Measurements from ENCODE around the gene ADAMTS18.
"Not testable (repeated sequence)": the region's sequence is repeated elsewhere in the genome, so short reads cannot be mapped to it uniquely, and the experiment has no call there.

The ADAMTS18 gene

GRCh38 chr16:77434530-77435271, at the start of gene ADAMTS18:
TSS of gene ADAMTS18 (minus strand) at chr16:77435034. CDS start at chr16:77434695, 339 bp downstream.
- no peaks in the 10 kb centered on the region for H3K4me1 ChIP-seq (ENCODE audit: control insufficient read depth in 2 of 2, insufficient read depth in 2 of 2, low read length in 2 of 2)
- H3K4me3 ChIP-seq (ENCODE audit: low read length in 2 of 2), result no peak within 1 kb of the TSS
- H3K27me3 ChIP-seq (ENCODE audit: control insufficient read depth in 2 of 2, insufficient read depth in 2 of 2, low read length in 2 of 2), result peaks cover 12 to 20% of the 10 kb centered on the region in 2 donors
- H3K36me3 ChIP-seq (ENCODE audit: control insufficient read depth in 2 of 2, insufficient read depth in 2 of 2, low read length in 2 of 2), result no peaks in the 10 kb centered on the region
- no peaks in the 10 kb centered on the region for H3K9me3 ChIP-seq (ENCODE audit: control insufficient read depth in 2 of 2, low read length in 2 of 2)
- no peak within 1 kb of the TSS for H3K27ac ChIP-seq (ENCODE audit: low read depth in 2 of 2, low read length in 2 of 2)
- no peak within 1 kb of the TSS for H3K9ac ChIP-seq (ENCODE audit: low read depth in 1 of 2, low read length in 2 of 2)

DNA sequence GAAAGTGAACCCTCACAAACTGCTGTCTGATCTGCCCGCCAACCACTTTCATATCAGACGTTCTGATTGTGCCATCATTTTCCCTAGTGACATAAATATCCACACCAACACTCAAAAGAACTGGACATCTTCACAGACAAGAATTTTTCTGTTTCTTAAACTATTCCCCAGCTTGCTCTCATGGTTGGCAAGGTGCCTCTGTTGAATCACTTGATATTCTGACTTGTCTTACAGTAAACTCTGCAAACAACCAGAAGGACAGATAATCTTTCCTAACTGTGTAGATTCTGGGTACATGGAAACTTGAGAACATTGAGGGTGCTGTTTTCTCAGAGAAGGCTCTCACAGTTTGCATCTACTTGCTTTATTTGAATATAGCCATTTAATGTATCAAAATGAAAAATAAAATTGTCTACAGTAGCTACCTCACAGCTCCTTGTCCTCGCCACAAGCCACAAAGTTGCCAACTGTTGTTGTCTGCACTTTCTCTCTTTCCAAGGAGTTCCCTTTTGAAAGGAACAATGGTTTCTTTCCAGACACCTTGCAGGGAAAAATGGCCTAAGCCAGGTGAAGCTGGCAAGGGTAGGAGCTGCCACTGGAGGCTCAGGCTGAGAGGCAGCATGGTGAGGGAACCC, 46.0 kb upstream of the ADAMTS18 start:
- Histone ChIP-seq H3K4me1 (ENCODE audit: control insufficient read depth in 2 of 2, insufficient read depth in 2 of 2, low read length in 2 of 2) (no peaks in the 10 kb centered on the region), H3K27me3 (ENCODE audit: control insufficient read depth in 2 of 2, insufficient read depth in 2 of 2, low read length in 2 of 2) (no peaks in the 10 kb centered on the region), H3K9ac (ENCODE audit: low read depth in 1 of 2, low read length in 2 of 2) (no peak overlapping the region), H3K4me3 (ENCODE audit: low read length in 2 of 2) (no peak overlapping the region), H3K36me3 (ENCODE audit: control insufficient read depth in 2 of 2, insufficient read depth in 2 of 2, low read length in 2 of 2) (no peaks in the 10 kb centered on the region), H3K9me3 (ENCODE audit: control insufficient read depth in 2 of 2, low read length in 2 of 2) (no peaks in the 10 kb centered on the region), H3K27ac (ENCODE audit: low read depth in 2 of 2, low read length in 2 of 2) (no peak overlapping the region)

DNA sequence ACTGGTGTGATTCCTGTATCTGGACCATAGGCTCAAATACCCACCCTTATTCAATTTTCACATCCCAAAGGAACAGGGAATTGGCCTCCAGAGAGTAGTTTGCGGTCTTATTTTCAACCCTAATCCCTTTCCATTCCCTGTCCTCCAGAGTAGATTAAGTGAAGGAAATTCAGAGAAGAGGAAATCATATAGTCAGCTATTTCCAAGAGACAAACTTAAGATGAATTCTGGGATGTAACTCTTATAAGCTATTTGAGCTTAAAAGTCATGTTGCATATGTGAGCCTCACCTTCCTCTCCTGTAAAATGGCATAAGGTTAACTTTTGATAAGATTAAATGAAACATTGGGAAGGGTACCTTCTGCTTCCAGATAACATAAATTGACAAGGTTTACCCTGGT, 37.4 kb upstream of the ADAMTS18 start:
- Histone ChIP-seq H3K36me3 (ENCODE audit: control insufficient read depth in 2 of 2, insufficient read depth in 2 of 2, low read length in 2 of 2) (no peaks in the 10 kb centered on the region), H3K27me3 (ENCODE audit: control insufficient read depth in 2 of 2, insufficient read depth in 2 of 2, low read length in 2 of 2) (no peaks in the 10 kb centered on the region), H3K4me3 (ENCODE audit: low read length in 2 of 2) (no peak overlapping the region), H3K27ac (ENCODE audit: low read depth in 2 of 2, low read length in 2 of 2) (no peak overlapping the region), H3K9ac (ENCODE audit: low read depth in 1 of 2, low read length in 2 of 2) (no peak overlapping the region), H3K9me3 (ENCODE audit: control insufficient read depth in 2 of 2, low read length in 2 of 2) (no peaks in the 10 kb centered on the region), H3K4me1 (ENCODE audit: control insufficient read depth in 2 of 2, insufficient read depth in 2 of 2, low read length in 2 of 2) (no peaks in the 10 kb centered on the region)

DNA sequence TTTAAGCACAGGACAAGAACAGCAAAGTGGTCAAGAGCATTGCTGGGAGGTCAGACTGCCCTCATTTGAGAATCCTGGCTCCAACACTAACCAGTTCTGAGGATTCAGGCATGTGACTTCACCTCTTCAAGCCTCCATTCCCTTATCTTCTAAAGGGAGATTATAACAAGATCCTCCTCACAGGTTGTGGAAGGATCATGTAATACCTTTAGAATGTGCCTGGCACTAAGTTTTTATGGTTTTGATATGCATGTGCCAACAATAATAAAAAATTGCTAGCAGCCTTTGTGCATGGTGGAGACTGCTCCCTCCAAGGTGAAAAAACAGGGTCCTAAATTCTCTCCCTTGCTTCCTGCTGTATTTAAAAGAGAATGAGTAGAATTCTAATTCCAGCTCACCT, 36.0 kb upstream of the ADAMTS18 start:
- no peaks in the 10 kb centered on the region for H3K9me3 ChIP-seq (ENCODE audit: control insufficient read depth in 2 of 2, low read length in 2 of 2)
- H3K4me1 ChIP-seq (ENCODE audit: control insufficient read depth in 2 of 2, insufficient read depth in 2 of 2, low read length in 2 of 2), result no peaks in the 10 kb centered on the region
- no peak overlapping the region for H3K9ac ChIP-seq (ENCODE audit: low read depth in 1 of 2, low read length in 2 of 2)
- no peak overlapping the region for H3K4me3 ChIP-seq (ENCODE audit: low read length in 2 of 2)
- H3K36me3 ChIP-seq (ENCODE audit: control insufficient read depth in 2 of 2, insufficient read depth in 2 of 2, low read length in 2 of 2), result no peaks in the 10 kb centered on the region
- H3K27ac ChIP-seq (ENCODE audit: low read depth in 2 of 2, low read length in 2 of 2), result no peak overlapping the region
- no peaks in the 10 kb centered on the region for H3K27me3 ChIP-seq (ENCODE audit: control insufficient read depth in 2 of 2, insufficient read depth in 2 of 2, low read length in 2 of 2)

DNA sequence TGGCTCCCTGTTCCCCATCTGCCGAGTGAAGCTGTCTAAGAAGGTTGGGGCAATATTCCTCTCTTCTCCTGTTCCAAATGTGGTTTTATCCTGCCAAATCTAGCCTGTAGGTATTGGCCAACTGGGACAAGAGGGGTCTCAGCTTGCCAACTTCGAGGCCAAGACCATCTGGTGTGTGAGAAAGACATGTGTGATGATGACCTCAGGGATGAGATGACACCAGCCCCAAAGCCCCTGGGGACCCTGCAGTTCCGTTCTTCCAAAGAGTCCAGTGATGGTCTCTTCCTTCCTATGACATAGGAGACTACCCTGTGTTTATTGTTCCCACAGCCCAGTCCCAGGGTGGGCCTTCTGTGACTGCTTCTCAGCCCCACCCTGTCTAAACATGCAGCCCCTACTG, 34.8 kb upstream of the ADAMTS18 start:
- Histone ChIP-seq H3K27me3 (ENCODE audit: control insufficient read depth in 2 of 2, insufficient read depth in 2 of 2, low read length in 2 of 2) (no peaks in the 10 kb centered on the region), H3K36me3 (ENCODE audit: control insufficient read depth in 2 of 2, insufficient read depth in 2 of 2, low read length in 2 of 2) (no peaks in the 10 kb centered on the region), H3K9ac (ENCODE audit: low read depth in 1 of 2, low read length in 2 of 2) (no peak overlapping the region), H3K4me1 (ENCODE audit: control insufficient read depth in 2 of 2, insufficient read depth in 2 of 2, low read length in 2 of 2) (no peaks in the 10 kb centered on the region), H3K9me3 (ENCODE audit: control insufficient read depth in 2 of 2, low read length in 2 of 2) (no peaks in the 10 kb centered on the region), H3K4me3 (ENCODE audit: low read length in 2 of 2) (no peak overlapping the region), H3K27ac (ENCODE audit: low read depth in 2 of 2, low read length in 2 of 2) (no peak overlapping the region)

DNA sequence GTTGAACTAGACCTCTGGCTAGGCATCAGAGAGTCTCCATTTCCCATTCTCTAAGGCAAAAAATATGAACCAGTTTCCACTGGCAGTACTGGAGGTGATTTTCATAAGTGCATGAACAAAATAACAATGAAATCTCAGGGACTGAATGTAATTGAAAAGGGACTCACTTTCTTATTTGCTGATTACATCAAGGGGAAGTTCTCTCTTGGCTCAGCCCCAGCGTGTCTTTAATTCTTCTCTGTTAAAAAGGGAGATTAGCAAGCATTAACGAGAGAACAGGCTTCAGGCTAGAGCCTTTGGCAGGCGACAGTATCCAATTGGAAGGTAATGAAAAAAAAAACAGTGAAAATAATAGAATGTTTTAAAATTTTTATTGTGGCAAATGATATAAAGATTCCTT, 34.0 kb upstream of the ADAMTS18 start:
- H3K27ac ChIP-seq (ENCODE audit: low read depth in 2 of 2, low read length in 2 of 2), result no peak overlapping the region
- no peaks in the 10 kb centered on the region for H3K27me3 ChIP-seq (ENCODE audit: control insufficient read depth in 2 of 2, insufficient read depth in 2 of 2, low read length in 2 of 2)
- no peaks in the 10 kb centered on the region for H3K36me3 ChIP-seq (ENCODE audit: control insufficient read depth in 2 of 2, insufficient read depth in 2 of 2, low read length in 2 of 2)
- H3K9ac ChIP-seq (ENCODE audit: low read depth in 1 of 2, low read length in 2 of 2), result no peak overlapping the region
- H3K4me3 ChIP-seq (ENCODE audit: low read length in 2 of 2), result no peak overlapping the region
- no peaks in the 10 kb centered on the region for H3K4me1 ChIP-seq (ENCODE audit: control insufficient read depth in 2 of 2, insufficient read depth in 2 of 2, low read length in 2 of 2)
- no peaks in the 10 kb centered on the region for H3K9me3 ChIP-seq (ENCODE audit: control insufficient read depth in 2 of 2, low read length in 2 of 2)

GRCh38 chr16:77467821-77468335, 33.0 kb upstream of the ADAMTS18 start:
- no peaks in the 10 kb centered on the region for H3K27me3 ChIP-seq (ENCODE audit: control insufficient read depth in 2 of 2, insufficient read depth in 2 of 2, low read length in 2 of 2)
- H3K4me1 ChIP-seq (ENCODE audit: control insufficient read depth in 2 of 2, insufficient read depth in 2 of 2, low read length in 2 of 2), result no peaks in the 10 kb centered on the region
- H3K4me3 ChIP-seq (ENCODE audit: low read length in 2 of 2), result no peak overlapping the region
- no peak overlapping the region for H3K27ac ChIP-seq (ENCODE audit: low read depth in 2 of 2, low read length in 2 of 2)
- no peak overlapping the region for H3K9ac ChIP-seq (ENCODE audit: low read depth in 1 of 2, low read length in 2 of 2)
- H3K9me3 ChIP-seq (ENCODE audit: control insufficient read depth in 2 of 2, low read length in 2 of 2), result no peaks in the 10 kb centered on the region
- no peaks in the 10 kb centered on the region for H3K36me3 ChIP-seq (ENCODE audit: control insufficient read depth in 2 of 2, insufficient read depth in 2 of 2, low read length in 2 of 2)

DNA sequence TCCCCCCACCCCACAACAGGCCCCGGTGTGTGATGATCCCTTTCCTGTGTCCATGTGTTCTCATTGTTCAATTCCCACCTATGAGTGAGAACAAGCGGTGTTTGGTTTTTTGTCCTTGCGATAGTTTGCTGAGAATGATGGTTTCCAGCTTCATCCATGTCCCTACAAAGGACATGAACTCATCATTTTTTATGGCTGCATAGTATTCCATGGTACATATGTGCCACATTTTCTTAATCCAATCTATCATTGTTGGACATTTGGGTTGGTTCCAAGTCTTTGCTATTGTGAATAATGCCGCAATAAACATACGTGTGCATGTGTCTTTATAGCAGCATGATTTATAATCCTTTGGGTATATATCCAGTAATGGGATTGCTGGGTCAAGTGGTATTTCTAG, 28.8 kb upstream of the ADAMTS18 start:
- H3K4me1 ChIP-seq (ENCODE audit: control insufficient read depth in 2 of 2, insufficient read depth in 2 of 2, low read length in 2 of 2); H3K9me3 ChIP-seq (ENCODE audit: control insufficient read depth in 2 of 2, low read length in 2 of 2); H3K27ac ChIP-seq (ENCODE audit: low read depth in 2 of 2, low read length in 2 of 2); H3K9ac ChIP-seq (ENCODE audit: low read depth in 1 of 2, low read length in 2 of 2); H3K4me3 ChIP-seq (ENCODE audit: low read length in 2 of 2); H3K27me3 ChIP-seq (ENCODE audit: control insufficient read depth in 2 of 2, insufficient read depth in 2 of 2, low read length in 2 of 2); H3K36me3 ChIP-seq (ENCODE audit: control insufficient read depth in 2 of 2, insufficient read depth in 2 of 2, low read length in 2 of 2): not testable (repeated sequence)

DNA sequence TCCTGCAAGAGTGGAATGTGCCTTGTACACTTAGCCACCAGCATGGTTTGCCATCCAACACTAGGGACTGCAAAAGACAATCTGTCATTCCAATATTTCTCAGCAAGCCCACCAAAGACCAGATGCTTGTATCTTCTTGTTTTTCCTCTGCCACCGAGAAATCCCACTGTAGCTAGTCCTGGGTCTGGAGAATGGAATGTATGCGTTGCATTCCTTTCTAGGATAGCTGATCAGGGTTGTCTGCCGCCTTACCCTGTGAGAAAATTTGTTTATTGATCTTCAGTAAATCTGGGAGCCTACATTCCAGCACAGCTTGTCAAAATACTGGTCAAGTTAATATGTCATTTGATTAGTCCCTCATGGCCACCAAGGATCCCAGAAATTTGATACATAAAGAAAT, 28.1 kb upstream of the ADAMTS18 start:
- Histone ChIP-seq H3K27me3 (ENCODE audit: control insufficient read depth in 2 of 2, insufficient read depth in 2 of 2, low read length in 2 of 2) (no peaks in the 10 kb centered on the region), H3K9me3 (ENCODE audit: control insufficient read depth in 2 of 2, low read length in 2 of 2) (no peaks in the 10 kb centered on the region), H3K27ac (ENCODE audit: low read depth in 2 of 2, low read length in 2 of 2) (no peak overlapping the region), H3K4me1 (ENCODE audit: control insufficient read depth in 2 of 2, insufficient read depth in 2 of 2, low read length in 2 of 2) (no peaks in the 10 kb centered on the region), H3K9ac (ENCODE audit: low read depth in 1 of 2, low read length in 2 of 2) (no peak overlapping the region), H3K4me3 (ENCODE audit: low read length in 2 of 2) (no peak overlapping the region), H3K36me3 (ENCODE audit: control insufficient read depth in 2 of 2, insufficient read depth in 2 of 2, low read length in 2 of 2) (no peaks in the 10 kb centered on the region)

DNA sequence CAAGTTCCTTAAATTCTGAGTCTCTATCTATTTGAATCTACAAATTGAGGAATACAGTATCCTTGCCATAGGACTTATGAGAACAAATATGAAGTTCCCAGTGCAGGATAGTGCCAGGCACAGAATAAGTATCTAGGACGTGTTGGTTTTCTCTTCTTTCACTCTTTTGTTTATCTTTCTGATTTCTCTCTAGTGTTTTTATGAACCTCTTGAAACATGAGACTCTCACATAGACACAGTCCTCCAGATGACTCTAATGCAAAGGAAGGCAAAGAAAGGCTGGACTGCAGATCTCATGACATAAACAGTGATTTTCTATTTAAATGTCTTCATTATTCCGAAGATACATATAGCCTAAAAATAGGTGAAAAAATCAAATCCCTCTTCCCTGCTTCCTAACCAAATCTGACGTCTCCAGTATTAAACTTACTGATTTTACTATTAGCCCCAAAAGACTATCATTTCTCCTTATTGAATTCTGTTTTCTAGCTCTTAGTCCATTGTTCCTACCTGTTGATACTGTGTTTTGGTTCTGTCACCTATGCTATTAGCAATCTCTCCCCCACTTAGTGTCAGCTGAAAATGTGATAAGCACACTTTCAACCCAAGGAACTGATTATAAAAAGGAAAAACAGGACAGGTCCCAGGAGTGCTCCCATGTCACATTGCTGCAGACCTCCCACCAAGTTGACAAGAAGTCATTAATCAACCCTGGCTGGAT, 24.9 kb upstream of the ADAMTS18 start:
- no peak overlapping the region for H3K27ac ChIP-seq (ENCODE audit: low read depth in 2 of 2, low read length in 2 of 2)

More for the DNA sequence above, 24.9 kb upstream of the ADAMTS18 start:
- Histone ChIP-seq H3K4me3 (ENCODE audit: low read length in 2 of 2) (no peak overlapping the region), H3K9me3 (ENCODE audit: control insufficient read depth in 2 of 2, low read length in 2 of 2) (no peaks in the 10 kb centered on the region), H3K27me3 (ENCODE audit: control insufficient read depth in 2 of 2, insufficient read depth in 2 of 2, low read length in 2 of 2) (no peaks in the 10 kb centered on the region), H3K9ac (ENCODE audit: low read depth in 1 of 2, low read length in 2 of 2) (no peak overlapping the region), H3K36me3 (ENCODE audit: control insufficient read depth in 2 of 2, insufficient read depth in 2 of 2, low read length in 2 of 2) (no peaks in the 10 kb centered on the region), H3K4me1 (ENCODE audit: control insufficient read depth in 2 of 2, insufficient read depth in 2 of 2, low read length in 2 of 2) (no peaks in the 10 kb centered on the region)
